GM12891 (cell line): ENCODE measurements around the gene TRAPPC1.

Experiments used
- PAX5 ChIP-seq: IDR thresholded peaks from 2 replicates; pipeline ENCODE4 v1.6.1; 2011; ENCODE audit warnings: low read length, moderate library complexity, mild to moderate bottlenecking; ENCODE audit not compliant: insufficient read depth, severe bottlenecking
- POLR2A ChIP-seq: IDR thresholded peaks from 2 replicates; pipeline ENCODE4 v1.6.1; 2011; ENCODE audit warnings: low read depth, low read length, control low read depth
- POLR2AphosphoS5 ChIP-seq: IDR thresholded peaks from 2 replicates; pipeline ENCODE4 v1.6.1; 2011; ENCODE audit warnings: low read depth, low read length, control low read depth
- POU2F2 ChIP-seq: IDR thresholded peaks from 2 replicates; pipeline ENCODE4 v1.6.1; 2011; ENCODE audit warnings: low read depth, mild to moderate bottlenecking, control low read depth, low read length, moderate library complexity
- SPI1 ChIP-seq: IDR thresholded peaks from 2 replicates; pipeline ENCODE4 v1.6.1; 2011; ENCODE audit warnings: low read depth, low read length, control low read depth
- TAF1 ChIP-seq: IDR thresholded peaks from 2 replicates; pipeline ENCODE4 v1.6.1; 2011; ENCODE audit warnings: low read depth, low read length, control low read depth

GRCh38 chr17:7946441-7946840, 14.7 kb upstream of the TRAPPC1 start:
- no peak for TF ChIP-seq TAF1
- TF ChIP-seq POLR2A: no peak
- no peak for TF ChIP-seq POLR2AphosphoS5
- TF ChIP-seq POU2F2: no peak
- no peak for TF ChIP-seq PAX5
- no peak for TF ChIP-seq SPI1
